GM12875 (cell line): ENCODE measurements around the gene RGS19.

Source experiments
- H3K4me3 ChIP-seq: one replicate; pipeline ENCODE4 v1.5.1; 2011; ENCODE audit warnings: low read depth, low read length, control low read depth
- CTCF ChIP-seq: IDR thresholded peaks from 2 replicates; pipeline ENCODE4 v1.5.1; 2011; ENCODE audit warnings: low read depth, mild to moderate bottlenecking, control low read depth, inconsistent platforms, low read length, moderate library complexity, borderline replicate concordance; ENCODE audit not compliant: insufficient read depth

RGS19 gene

GRCh38 chr20:64100946-64101688 lies 21.8 kb upstream of the RGS19 start:
- no peak overlapping the region for H3K4me3 ChIP-seq
- TF ChIP-seq CTCF = no peak

GRCh38 chr20:64100566-64100888 lies 21.2 kb upstream of the RGS19 start:
- no peak for TF ChIP-seq CTCF
- H3K4me3 ChIP-seq = no peak overlapping the region

- H3K4me3 ChIP-seq = no peak overlapping the region
- TF ChIP-seq CTCF = no peak
Measured at GRCh38 chr20:64099880-64100565, 20.7 kb upstream of the RGS19 start.

- H3K4me3 ChIP-seq = no peak overlapping the region
- TF ChIP-seq CTCF = no peak
Measured at GRCh38 chr20:64099086-64099786, 19.9 kb upstream of the RGS19 start.

GRCh38 chr20:64098471-64099013 lies 19.2 kb upstream of the RGS19 start:
- no peak overlapping the region for H3K4me3 ChIP-seq
- TF ChIP-seq CTCF = no peak

- H3K4me3 ChIP-seq = no peak overlapping the region
- TF ChIP-seq CTCF = no peak
Measured at GRCh38 chr20:64096535-64096934, 17.2 kb upstream of the RGS19 start.

GRCh38 chr20:64095927-64096326 lies 16.6 kb upstream of the RGS19 start:
- H3K4me3 ChIP-seq = no peak overlapping the region
- TF ChIP-seq CTCF = no peak
